ENCODE data around the gene ADA.

ADA gene

DNA sequence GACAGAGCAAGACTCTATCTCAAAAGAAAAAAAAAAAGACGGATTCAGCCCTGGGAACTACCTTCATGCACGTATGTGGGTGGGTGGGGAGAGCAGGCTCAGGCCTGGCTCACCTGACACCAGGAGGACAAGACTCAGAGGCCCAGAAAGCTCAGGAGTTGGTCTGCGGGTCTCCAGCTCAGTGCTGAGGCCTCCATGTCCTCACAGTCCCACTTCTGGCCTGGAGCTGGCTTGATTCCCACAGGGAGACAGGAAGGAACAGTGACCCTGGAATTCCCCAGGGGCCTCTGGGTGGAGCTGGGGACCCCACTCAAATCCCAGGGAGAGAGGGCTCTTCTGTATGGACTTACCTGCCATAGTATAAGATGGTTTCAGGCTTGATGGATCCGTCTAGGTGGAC is 15.6 kb downstream of the ADA start:
- Mint-ChIP-seq H3K36me3 (ENCODE audit: low read depth) (no peaks in the 10 kb centered on the region), H3K4me1 (peaks cover 24% of the 10 kb centered on the region), H3K9me3 (peaks cover 3% of the 10 kb centered on the region), H3K4me3 (no peak overlapping the region), H3K27me3 (ENCODE audit: low read depth) (peaks cover 7% of the 10 kb centered on the region), H3K27ac (no peak overlapping the region)
- TF ChIP-seq, protein P1, sequence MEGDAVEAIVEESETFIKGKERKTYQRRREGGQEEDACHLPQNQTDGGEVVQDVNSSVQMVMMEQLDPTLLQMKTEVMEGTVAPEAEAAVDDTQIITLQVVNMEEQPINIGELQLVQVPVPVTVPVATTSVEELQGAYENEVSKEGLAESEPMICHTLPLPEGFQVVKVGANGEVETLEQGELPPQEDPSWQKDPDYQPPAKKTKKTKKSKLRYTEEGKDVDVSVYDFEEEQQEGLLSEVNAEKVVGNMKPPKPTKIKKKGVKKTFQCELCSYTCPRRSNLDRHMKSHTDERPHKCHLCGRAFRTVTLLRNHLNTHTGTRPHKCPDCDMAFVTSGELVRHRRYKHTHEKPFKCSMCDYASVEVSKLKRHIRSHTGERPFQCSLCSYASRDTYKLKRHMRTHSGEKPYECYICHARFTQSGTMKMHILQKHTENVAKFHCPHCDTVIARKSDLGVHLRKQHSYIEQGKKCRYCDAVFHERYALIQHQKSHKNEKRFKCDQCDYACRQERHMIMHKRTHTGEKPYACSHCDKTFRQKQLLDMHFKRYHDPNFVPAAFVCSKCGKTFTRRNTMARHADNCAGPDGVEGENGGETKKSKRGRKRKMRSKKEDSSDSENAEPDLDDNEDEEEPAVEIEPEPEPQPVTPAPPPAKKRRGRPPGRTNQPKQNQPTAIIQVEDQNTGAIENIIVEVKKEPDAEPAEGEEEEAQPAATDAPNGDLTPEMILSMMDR (IDR thresholded peaks at IDR 0.05; ENCODE audit: unreplicated experiment in 3 of 3): no peak

DNA sequence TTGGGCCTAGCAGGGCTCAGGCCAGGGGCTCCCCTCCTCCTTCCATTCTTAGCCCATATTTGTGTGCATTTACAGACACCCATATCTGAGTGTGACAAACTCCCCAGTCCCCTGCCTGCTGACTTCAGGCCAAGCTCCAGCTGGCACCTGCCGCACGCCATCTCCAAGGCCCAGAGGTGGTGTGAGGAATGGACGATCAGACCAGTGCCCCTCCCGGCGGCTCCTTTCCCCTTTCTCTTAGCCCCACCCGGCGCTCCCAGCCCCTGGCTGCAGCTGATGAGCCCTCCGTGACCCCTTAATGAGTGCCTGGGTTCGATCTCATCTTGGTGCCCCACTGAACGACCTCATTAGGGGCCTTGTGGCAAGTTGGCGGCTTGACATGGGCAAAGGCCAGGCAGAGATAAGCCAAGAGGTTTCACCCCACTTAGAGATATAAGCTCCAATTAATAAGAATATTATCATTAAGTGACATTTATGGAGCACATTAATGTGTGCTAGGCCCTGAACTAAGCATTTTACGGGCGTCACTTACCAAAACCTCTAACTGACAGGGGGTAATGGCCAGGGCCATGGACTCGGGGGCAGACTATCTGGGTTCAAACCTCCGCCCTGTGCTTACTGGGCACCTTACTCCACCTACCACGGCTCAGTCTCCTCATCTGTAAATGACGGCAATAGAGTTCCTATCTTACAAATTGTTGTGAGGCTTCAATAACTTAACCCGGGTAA is 17.5 kb downstream of the ADA start:
- TF ChIP-seq, protein P1 (IDR thresholded peaks at IDR 0.05; ENCODE audit: unreplicated experiment in 3 of 3): no peak
- H3K4me1 Mint-ChIP-seq: peaks cover 27% of the 10 kb centered on the region
- H3K27ac Mint-ChIP-seq: peak overlapping the region; percentile 49 to 77 (median 67)
- no peaks in the 10 kb centered on the region for H3K36me3 Mint-ChIP-seq (ENCODE audit: low read depth)
- H3K9me3 Mint-ChIP-seq: peaks cover 2% of the 10 kb centered on the region
- no peak overlapping the region for H3K4me3 Mint-ChIP-seq
- H3K27me3 Mint-ChIP-seq (ENCODE audit: low read depth): peaks cover 7% of the 10 kb centered on the region

DNA sequence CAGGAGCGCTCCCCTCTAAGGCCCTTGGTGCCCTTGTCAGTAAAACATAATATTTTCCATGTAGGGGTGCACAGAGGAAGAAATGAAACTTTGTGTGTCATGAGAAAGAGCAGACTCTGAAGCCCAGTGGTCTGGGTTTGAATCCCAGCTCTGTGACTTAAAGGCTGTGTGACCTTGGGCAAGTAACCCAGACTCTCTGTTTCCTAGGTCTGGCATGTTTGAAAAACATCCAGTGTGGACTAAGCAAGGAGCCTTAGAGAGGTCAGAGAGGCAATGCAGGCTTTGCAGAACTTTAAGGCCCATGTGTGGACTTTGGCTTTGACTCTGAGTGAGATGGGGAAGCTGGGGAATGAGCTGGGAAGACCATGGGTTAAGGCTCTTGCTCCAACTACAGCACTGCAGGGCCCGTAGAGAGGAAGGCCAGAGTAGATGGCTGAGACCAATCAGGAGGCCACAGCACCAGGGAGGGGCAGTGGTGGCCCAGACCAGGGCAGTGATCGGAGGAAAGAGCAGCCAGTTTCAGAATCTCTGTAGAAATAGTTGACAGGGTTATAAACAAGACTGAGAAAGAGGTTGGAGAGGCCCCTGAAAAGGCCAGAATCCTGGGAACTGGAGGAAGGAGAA is 18.2 kb downstream of the ADA start:
- Mint-ChIP-seq H3K27ac (peak overlapping the region; percentile 49 to 92 (median 77)), H3K27me3 (ENCODE audit: low read depth) (peaks cover 7% of the 10 kb centered on the region), H3K4me1 (peaks cover 21% of the 10 kb centered on the region), H3K9me3 (no peaks in the 10 kb centered on the region), H3K4me3 (no peak overlapping the region), H3K36me3 (ENCODE audit: low read depth) (no peaks in the 10 kb centered on the region)
- TF ChIP-seq, protein P1 (IDR thresholded peaks at IDR 0.05; ENCODE audit: unreplicated experiment in 3 of 3): no peak

DNA sequence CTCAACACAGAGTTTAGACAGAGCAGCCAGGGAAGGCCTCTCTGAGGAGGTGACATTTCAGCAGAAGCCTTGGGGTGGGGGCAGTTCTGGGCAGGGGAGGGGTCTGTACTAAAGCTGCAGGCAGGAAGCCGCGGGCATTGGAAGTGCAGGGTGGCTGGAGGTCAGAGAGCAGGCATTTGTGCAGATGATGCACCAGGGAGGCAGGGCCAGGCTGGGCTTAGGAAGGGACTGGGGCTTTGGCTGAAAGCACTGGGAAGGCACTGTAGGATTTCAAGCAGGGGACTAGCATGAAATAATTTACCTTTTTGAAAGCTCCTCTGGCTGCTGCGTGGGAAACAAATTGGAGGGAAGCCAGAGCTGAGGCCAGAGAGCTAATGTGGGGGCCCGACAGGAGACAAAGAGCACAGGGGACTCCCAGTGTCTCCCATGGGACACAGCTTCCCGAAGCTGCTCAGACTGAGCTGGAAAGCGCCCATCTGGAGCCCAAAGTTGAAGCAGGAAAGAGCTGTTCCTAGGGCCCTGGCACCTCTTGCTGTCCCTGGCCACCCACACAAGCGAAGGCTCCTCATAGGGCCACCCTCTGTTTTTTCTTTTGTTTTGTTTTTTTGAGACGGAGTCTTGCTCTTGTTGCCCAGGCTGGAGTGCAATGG is 19.3 kb downstream of the ADA start:
- no peak overlapping the region for H3K4me3 Mint-ChIP-seq
- peak overlapping the region; percentile 71 to 92 (median 82) for H3K27ac Mint-ChIP-seq
- H3K4me1 Mint-ChIP-seq: peaks cover 21% of the 10 kb centered on the region
- H3K36me3 Mint-ChIP-seq (ENCODE audit: low read depth): no peaks in the 10 kb centered on the region
- no peaks in the 10 kb centered on the region for H3K9me3 Mint-ChIP-seq
- peaks cover 7% of the 10 kb centered on the region for H3K27me3 Mint-ChIP-seq (ENCODE audit: low read depth)
- TF ChIP-seq, protein P1 (IDR thresholded peaks at IDR 0.05; ENCODE audit: unreplicated experiment in 3 of 3): no peak

DNA sequence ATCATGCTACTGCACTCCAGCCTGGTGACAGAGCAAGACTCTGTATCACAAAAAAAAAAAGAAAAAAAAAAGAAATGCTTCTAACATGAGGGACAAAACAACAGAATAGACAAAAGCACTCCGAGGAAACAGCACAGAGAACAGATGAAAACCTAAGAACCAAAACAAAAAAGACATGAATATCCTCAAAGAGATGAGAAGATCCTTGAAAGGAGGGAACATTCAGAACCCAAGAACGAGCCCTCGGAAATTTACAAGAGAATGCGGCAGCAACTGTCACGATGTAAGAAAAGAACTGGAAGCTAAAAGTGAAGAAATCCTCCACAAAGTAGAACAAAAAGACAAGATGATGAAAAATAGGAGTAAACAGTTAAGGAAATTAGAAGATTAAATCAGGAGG is 21.2 kb downstream of the ADA start:
- Mint-ChIP-seq H3K36me3 (ENCODE audit: low read depth) (no peaks in the 10 kb centered on the region), H3K27me3 (ENCODE audit: low read depth) (peaks cover 7% of the 10 kb centered on the region), H3K4me3 (no peak overlapping the region), H3K4me1 (peaks cover 21% of the 10 kb centered on the region), H3K27ac (peak overlapping the region in 1 of 3 experiments; percentile 7), H3K9me3 (no peaks in the 10 kb centered on the region)
- TF ChIP-seq, protein P1 (IDR thresholded peaks at IDR 0.05; ENCODE audit: unreplicated experiment in 3 of 3): no peak
